Memory B cell (primary cell): Measurements from ENCODE around the gene RFX7.
A peak's percentile ranks its signal among the peaks of the same experiment; 100 is the strongest.

Source experiments
- ATAC-seq: fragments of 150-1000 bp; cut with Tn5 transposase; 2 replicates; pipeline ENCODE4 v1.10.0; 2021; ENCODE audit warnings: low read depth, mild to moderate bottlenecking, moderate library complexity
- DNase-seq, 2 donors: peaks; one replicate each; pipeline ENCODE4 v3.0.0; 2022; ENCODE audit warnings: low spot score in 2 of 2
- H3K27ac Mint-ChIP-seq: one replicate; pipeline ENCODE4 v1.8.0; 2022; ENCODE audit warnings: mild to moderate bottlenecking, moderate library complexity, mixed read lengths
- H3K27me3 Mint-ChIP-seq: one replicate; pipeline ENCODE4 v1.8.0; 2022; ENCODE audit warnings: mixed read lengths
- H3K36me3 Mint-ChIP-seq: one replicate; pipeline ENCODE4 v1.8.0; 2022; ENCODE audit warnings: mild to moderate bottlenecking, mixed read lengths
- H3K4me1 Mint-ChIP-seq: one replicate; pipeline ENCODE4 v1.8.0; 2022; ENCODE audit warnings: mixed read lengths
- H3K4me3 Mint-ChIP-seq: one replicate; pipeline ENCODE4 v1.8.0; 2022; ENCODE audit warnings: mild to moderate bottlenecking, moderate library complexity, mixed read lengths
- H3K9me3 Mint-ChIP-seq: one replicate; pipeline ENCODE4 v1.8.0; 2022; ENCODE audit warnings: mixed read lengths

RFX7 gene

GRCh38 chr15:56052395-56053045 lies 191.2 kb downstream of the RFX7 start:
- H3K9me3 Mint-ChIP-seq: no peaks in the 10 kb centered on the region
- peaks cover 3% of the 10 kb centered on the region for H3K27me3 Mint-ChIP-seq
- H3K36me3 Mint-ChIP-seq: no peaks in the 10 kb centered on the region
- H3K4me3 Mint-ChIP-seq: no peak overlapping the region
- no peak overlapping the region for H3K27ac Mint-ChIP-seq
- H3K4me1 Mint-ChIP-seq: peaks cover 2% of the 10 kb centered on the region
- ATAC-seq (peak; percentile 66), DNase-seq (peak in 1 of 2 donors; percentile 13)

- H3K4me3 Mint-ChIP-seq: no peak overlapping the region
- peaks cover 2% of the 10 kb centered on the region for H3K4me1 Mint-ChIP-seq
- no peaks in the 10 kb centered on the region for H3K9me3 Mint-ChIP-seq
- peaks cover 3% of the 10 kb centered on the region for H3K27me3 Mint-ChIP-seq
- H3K36me3 Mint-ChIP-seq: no peaks in the 10 kb centered on the region
- DNase-seq (no peak), ATAC-seq (no peak)
- no peak overlapping the region for H3K27ac Mint-ChIP-seq
Observed at GRCh38 chr15:56051676-56052075, 192.0 kb downstream of the RFX7 start.

- Mint-ChIP-seq H3K4me1 (peaks cover 2% of the 10 kb centered on the region), H3K27me3 (peaks cover 7% of the 10 kb centered on the region), H3K27ac (no peak overlapping the region), H3K9me3 (no peaks in the 10 kb centered on the region), H3K36me3 (no peaks in the 10 kb centered on the region), H3K4me3 (no peak overlapping the region)
- DNase-seq (no peak), ATAC-seq (no peak)
Observed at GRCh38 chr15:56049577-56049976, 194.1 kb downstream of the RFX7 start.

GRCh38 chr15:56047354-56047753 lies 196.3 kb downstream of the RFX7 start:
- Mint-ChIP-seq H3K36me3 (no peaks in the 10 kb centered on the region), H3K27me3 (peaks cover 18% of the 10 kb centered on the region), H3K4me3 (no peak overlapping the region), H3K4me1 (peaks cover 15% of the 10 kb centered on the region), H3K9me3 (peaks cover 5% of the 10 kb centered on the region), H3K27ac (no peak overlapping the region)
- no peak for DNase-seq
- no peak for ATAC-seq

GRCh38 chr15:56045068-56045748 lies 198.5 kb downstream of the RFX7 start:
- Mint-ChIP-seq H3K27ac (no peak overlapping the region), H3K4me3 (no peak overlapping the region), H3K9me3 (peaks cover 5% of the 10 kb centered on the region), H3K4me1 (peaks cover 16% of the 10 kb centered on the region), H3K27me3 (peaks cover 19% of the 10 kb centered on the region), H3K36me3 (no peaks in the 10 kb centered on the region)
- ATAC-seq (no peak), DNase-seq (no peak)

- DNase-seq (no peak), ATAC-seq (peak; percentile 38)
- Mint-ChIP-seq H3K27me3 (peaks cover 20% of the 10 kb centered on the region), H3K36me3 (no peaks in the 10 kb centered on the region), H3K4me1 (peaks cover 16% of the 10 kb centered on the region), H3K27ac (no peak overlapping the region), H3K4me3 (no peak overlapping the region), H3K9me3 (peaks cover 5% of the 10 kb centered on the region)
Observed at GRCh38 chr15:56042982-56043980, 200.4 kb downstream of the RFX7 start.

- Mint-ChIP-seq H3K4me1 (peaks cover 17% of the 10 kb centered on the region), H3K27me3 (peaks cover 18% of the 10 kb centered on the region), H3K4me3 (no peak overlapping the region), H3K36me3 (no peaks in the 10 kb centered on the region), H3K27ac (no peak overlapping the region), H3K9me3 (peaks cover 5% of the 10 kb centered on the region)
- no peak for ATAC-seq
- DNase-seq: no peak
Observed at GRCh38 chr15:56042498-56042897, 201.2 kb downstream of the RFX7 start.

GRCh38 chr15:56042031-56042430 lies 201.6 kb downstream of the RFX7 start:
- H3K27me3 Mint-ChIP-seq: peaks cover 18% of the 10 kb centered on the region
- DNase-seq: no peak
- peaks cover 17% of the 10 kb centered on the region for H3K4me1 Mint-ChIP-seq
- ATAC-seq: no peak
- H3K27ac Mint-ChIP-seq: no peak overlapping the region
- H3K36me3 Mint-ChIP-seq: no peaks in the 10 kb centered on the region
- peaks cover 5% of the 10 kb centered on the region for H3K9me3 Mint-ChIP-seq
- no peak overlapping the region for H3K4me3 Mint-ChIP-seq

- H3K27me3 Mint-ChIP-seq: peaks cover 15% of the 10 kb centered on the region
- H3K36me3 Mint-ChIP-seq: no peaks in the 10 kb centered on the region
- H3K4me3 Mint-ChIP-seq: no peak overlapping the region
- DNase-seq: no peak
- peaks cover 5% of the 10 kb centered on the region for H3K9me3 Mint-ChIP-seq
- no peak for ATAC-seq
- peaks cover 17% of the 10 kb centered on the region for H3K4me1 Mint-ChIP-seq
- H3K27ac Mint-ChIP-seq: no peak overlapping the region
Observed at GRCh38 chr15:56040081-56041035, 203.3 kb downstream of the RFX7 start.

- Mint-ChIP-seq H3K4me1 (peaks cover 12% of the 10 kb centered on the region), H3K36me3 (no peaks in the 10 kb centered on the region), H3K9me3 (no peaks in the 10 kb centered on the region), H3K4me3 (no peak overlapping the region), H3K27me3 (peaks cover 15% of the 10 kb centered on the region), H3K27ac (no peak overlapping the region)
- DNase-seq (no peak), ATAC-seq (no peak)
Observed at GRCh38 chr15:56038707-56039106, 205.0 kb downstream of the RFX7 start.

- peaks cover 13% of the 10 kb centered on the region for H3K27me3 Mint-ChIP-seq
- no peaks in the 10 kb centered on the region for H3K9me3 Mint-ChIP-seq
- H3K4me3 Mint-ChIP-seq: no peak overlapping the region
- peaks cover 8% of the 10 kb centered on the region for H3K4me1 Mint-ChIP-seq
- no peaks in the 10 kb centered on the region for H3K36me3 Mint-ChIP-seq
- H3K27ac Mint-ChIP-seq: no peak overlapping the region
- DNase-seq: no peak
- peak; percentile 59 for ATAC-seq
Observed at GRCh38 chr15:56038015-56038414, 205.7 kb downstream of the RFX7 start.
